Fibroblast of lung (primary cell): ENCODE results near the gene IMPDH1.

Experiments
- CTCF ChIP-seq, 2 donors: IDR thresholded peaks in 1 of 2; conservative IDR thresholded peaks in 1 of 2; 1 replicate in 1 of 2; 2 replicates in 1 of 2; pipeline ENCODE4 v1.5.1; 2011 to 2012; ENCODE audit warnings: low read length in 2 of 2, control low read depth in 1 of 2, inconsistent platforms in 1 of 2, low read depth in 1 of 2, mild to moderate bottlenecking in 1 of 2
- EZH2 ChIP-seq: IDR thresholded peaks from 2 replicates; pipeline ENCODE4 v1.5.1; 2012; ENCODE audit warnings: low read length, control low read depth, mild to moderate bottlenecking; ENCODE audit errors: missing control alignments

DNA sequence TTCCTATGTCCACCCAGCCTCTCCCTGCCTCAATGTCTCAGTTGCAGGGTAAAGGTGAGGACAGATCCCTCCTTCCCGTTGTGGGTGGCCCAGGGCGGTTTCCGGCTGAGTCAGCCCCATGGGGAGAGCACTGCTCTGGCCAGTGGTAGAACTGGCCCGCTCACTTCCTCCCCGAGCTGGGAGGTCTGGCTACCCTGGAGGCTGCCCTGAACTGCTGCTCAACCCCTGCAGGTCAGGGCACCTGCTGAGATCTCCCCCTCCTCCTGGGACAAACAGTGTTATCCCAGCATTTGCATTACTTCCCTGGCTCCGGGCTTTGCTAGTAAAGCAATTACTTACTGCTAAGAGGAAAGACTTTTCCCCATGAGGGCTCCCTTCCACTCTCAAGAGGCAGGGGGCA is 21.4 kb upstream of the IMPDH1 start:
- TF ChIP-seq CTCF (conservative IDR thresholded peaks at IDR 0.05 in 1 of 2, IDR thresholded peaks at IDR 0.05 in 1 of 2; ENCODE audit: low read depth in 1 of 2, low read length in 2 of 2) (no peak), EZH2 (no peak)
